ENCODE results near the gene UQCRFS1. TPM values are rescaled to one million over a fixed set of nuclear protein-coding genes. Genes with fewer than 3 reads are reported as not detected.

UQCRFS1 gene
- polyA plus RNA-seq (49.9 to 60.0 TPM (median 54.1 TPM) in 3 replicates), polyA minus RNA-seq (28.7 to 36.8 TPM (median 33.2 TPM) in 3 replicates)
- 17.5 TPM for polyA plus RNA-seq (2011; ENCODE audit: low read depth)
- 49.7 and 83.0 TPM in 2 replicates for polyA plus RNA-seq (2011; cell fraction: cytosol; rRNA removed)
- 30.1 and 31.1 TPM in 2 replicates for polyA plus RNA-seq (2011; cell fraction: nucleus; rRNA removed)
- 33.0 and 33.3 TPM in 2 replicates for polyA plus RNA-seq (2012; ENCODE audit: low replicate concordance)
- 31.3 TPM for polyA minus RNA-seq (2011; cell fraction: cytosol; rRNA and poly(A)+ RNA removed)
- polyA minus RNA-seq (2011; cell fraction: nucleus; rRNA and poly(A)+ RNA removed) = 5.8 and 7.7 TPM in 2 replicates

- FAIRE-seq = peak; percentile 5
- peak within 1 kb of the TSS; percentile 96 for H2AFZ ChIP-seq (ENCODE audit: control insufficient read depth, low read length)
- peak; percentile 42 for DNase-seq (ENCODE audit: low read depth, low spot score)
- H3K9me3 ChIP-seq (ENCODE audit: control insufficient read depth, low read depth, low read length) = no peaks in the 10 kb centered on the region
- H3K27me3 ChIP-seq (ENCODE audit: control insufficient read depth, extremely low read depth, insufficient read depth, low read length) = no peaks in the 10 kb centered on the region
- peaks cover 46% of the 10 kb centered on the region for H3K79me2 ChIP-seq (ENCODE audit: control insufficient read depth, insufficient read depth, low read length)
- peaks cover 5% of the 10 kb centered on the region for H3K4me1 ChIP-seq (ENCODE audit: control insufficient read depth, extremely low read depth, insufficient read depth, low read length)
- H3K36me3 ChIP-seq (ENCODE audit: control insufficient read depth in 2 of 2, extremely low read depth in 1 of 2, insufficient read depth in 2 of 2, low read length in 2 of 2) = no peaks in the 10 kb centered on the region
- peaks cover 2% of the 10 kb centered on the region for H4K20me1 ChIP-seq (ENCODE audit: control insufficient read depth, extremely low read depth, insufficient read depth, low read length)
- H3K27ac ChIP-seq (ENCODE audit: control insufficient read depth, insufficient read depth, low read length) = peak within 1 kb of the TSS; percentile 92
- peak within 1 kb of the TSS; percentile 85 for H3K9ac ChIP-seq (ENCODE audit: control insufficient read depth, extremely low read depth, insufficient read depth, low read length)
- dilution Hi-C loops (cut with MboI; ENCODE audit: extremely low pct_ligation_motif_present, low sequenced_read_pairs) = no loop called here
- H3K9me1 ChIP-seq (ENCODE audit: control insufficient read depth, extremely low read depth, insufficient read depth, low read length) = no peaks in the 10 kb centered on the region
- peak within 1 kb of the TSS; percentile 75 to 81 (median 76) for H3K4me3 ChIP-seq (ENCODE audit: control insufficient read depth in 2 of 3, extremely low read depth in 1 of 3, insufficient read depth in 2 of 3, low read depth in 1 of 3, low read length in 3 of 3)
- TF ChIP-seq EZH2 (IDR thresholded peaks at IDR 0.05; ENCODE audit: low read length) = no peak
- TF ChIP-seq, protein P1, sequence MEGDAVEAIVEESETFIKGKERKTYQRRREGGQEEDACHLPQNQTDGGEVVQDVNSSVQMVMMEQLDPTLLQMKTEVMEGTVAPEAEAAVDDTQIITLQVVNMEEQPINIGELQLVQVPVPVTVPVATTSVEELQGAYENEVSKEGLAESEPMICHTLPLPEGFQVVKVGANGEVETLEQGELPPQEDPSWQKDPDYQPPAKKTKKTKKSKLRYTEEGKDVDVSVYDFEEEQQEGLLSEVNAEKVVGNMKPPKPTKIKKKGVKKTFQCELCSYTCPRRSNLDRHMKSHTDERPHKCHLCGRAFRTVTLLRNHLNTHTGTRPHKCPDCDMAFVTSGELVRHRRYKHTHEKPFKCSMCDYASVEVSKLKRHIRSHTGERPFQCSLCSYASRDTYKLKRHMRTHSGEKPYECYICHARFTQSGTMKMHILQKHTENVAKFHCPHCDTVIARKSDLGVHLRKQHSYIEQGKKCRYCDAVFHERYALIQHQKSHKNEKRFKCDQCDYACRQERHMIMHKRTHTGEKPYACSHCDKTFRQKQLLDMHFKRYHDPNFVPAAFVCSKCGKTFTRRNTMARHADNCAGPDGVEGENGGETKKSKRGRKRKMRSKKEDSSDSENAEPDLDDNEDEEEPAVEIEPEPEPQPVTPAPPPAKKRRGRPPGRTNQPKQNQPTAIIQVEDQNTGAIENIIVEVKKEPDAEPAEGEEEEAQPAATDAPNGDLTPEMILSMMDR (optimal IDR thresholded peaks at IDR 0.05 in 1 of 3, IDR thresholded peaks at IDR 0.05 in 1 of 3, conservative IDR thresholded peaks at IDR 0.05 in 1 of 3; ENCODE audit: extremely low read depth in 1 of 3, insufficient read depth in 2 of 3, low read length in 3 of 3) = no peak
- peak within 1 kb of the TSS; percentile 94 for H3K4me2 ChIP-seq (ENCODE audit: control insufficient read depth, extremely low read depth, insufficient read depth, low read depth, low read length)
These were observed at the start of gene UQCRFS1 for GRCh38 chr19:29212648-29213573. Gene UQCRFS1, minus strand, starts transcription at chr19:29213151. Its CDS starts 33 bp downstream, at chr19:29213118.

DNA sequence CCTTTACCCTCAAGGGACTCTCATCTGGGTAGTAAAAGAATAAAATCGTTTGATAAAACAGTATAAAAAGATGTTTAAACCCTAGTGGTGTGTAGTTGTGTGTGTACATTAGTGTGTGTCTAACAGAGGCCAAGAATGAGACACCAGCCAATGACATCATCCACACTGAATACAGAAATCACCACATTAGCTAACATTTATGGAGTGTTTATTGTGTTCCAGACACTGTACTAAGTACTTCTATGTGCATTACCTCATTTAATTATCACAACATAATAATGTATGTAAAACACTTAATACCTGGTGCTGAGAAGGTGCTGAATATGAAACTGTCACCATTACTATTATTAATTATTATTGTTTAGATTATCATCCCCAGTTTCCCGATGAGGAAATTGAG is 49.1 kb upstream of the UQCRFS1 start:
- TF ChIP-seq, protein P1 (optimal IDR thresholded peaks at IDR 0.05 in 1 of 3, IDR thresholded peaks at IDR 0.05 in 1 of 3, conservative IDR thresholded peaks at IDR 0.05 in 1 of 3; ENCODE audit: extremely low read depth in 1 of 3, insufficient read depth in 2 of 3, low read length in 3 of 3) = no peak
- TF ChIP-seq EZH2 (IDR thresholded peaks at IDR 0.05; ENCODE audit: low read length) = no peak
- H3K4me3 ChIP-seq (ENCODE audit: control insufficient read depth in 2 of 3, extremely low read depth in 1 of 3, insufficient read depth in 2 of 3, low read depth in 1 of 3, low read length in 3 of 3) = no peak overlapping the region
- no peaks in the 10 kb centered on the region for H3K9me3 ChIP-seq (ENCODE audit: control insufficient read depth, low read depth, low read length)
- no peak overlapping the region for H3K27ac ChIP-seq (ENCODE audit: control insufficient read depth, insufficient read depth, low read length)
- H3K9ac ChIP-seq (ENCODE audit: control insufficient read depth, extremely low read depth, insufficient read depth, low read length) = no peak overlapping the region
- FAIRE-seq = no peak
- no peak for DNase-seq (ENCODE audit: low read depth, low spot score)
- no peaks in the 10 kb centered on the region for H3K79me2 ChIP-seq (ENCODE audit: control insufficient read depth, insufficient read depth, low read length)
- no peaks in the 10 kb centered on the region for H3K9me1 ChIP-seq (ENCODE audit: control insufficient read depth, extremely low read depth, insufficient read depth, low read length)
- no peaks in the 10 kb centered on the region for H3K27me3 ChIP-seq (ENCODE audit: control insufficient read depth, extremely low read depth, insufficient read depth, low read length)
- H4K20me1 ChIP-seq (ENCODE audit: control insufficient read depth, extremely low read depth, insufficient read depth, low read length) = no peaks in the 10 kb centered on the region
- H3K4me1 ChIP-seq (ENCODE audit: control insufficient read depth, extremely low read depth, insufficient read depth, low read length) = no peaks in the 10 kb centered on the region
- dilution Hi-C loops (cut with MboI; ENCODE audit: extremely low pct_ligation_motif_present, low sequenced_read_pairs) = no loop called here
- no peaks in the 10 kb centered on the region for H3K36me3 ChIP-seq (ENCODE audit: control insufficient read depth in 2 of 2, extremely low read depth in 1 of 2, insufficient read depth in 2 of 2, low read length in 2 of 2)
- H3K4me2 ChIP-seq (ENCODE audit: control insufficient read depth, extremely low read depth, insufficient read depth, low read depth, low read length) = no peak overlapping the region
- H2AFZ ChIP-seq (ENCODE audit: control insufficient read depth, low read length) = no peak overlapping the region
